ENCODE data around the gene TPCN1.

GRCh38 chr12:113239288-113239771 lies 18.1 kb downstream of the TPCN1 start:
- no peak for TF ChIP-seq POLR2A (IDR thresholded peaks at IDR 0.05; ENCODE audit: low read depth, low read length)
- no peak for TF ChIP-seq POLR2AphosphoS5 (IDR thresholded peaks at IDR 0.05; ENCODE audit: low read depth, low read length)
- no peak for TF ChIP-seq TAF1 (IDR thresholded peaks at IDR 0.05; ENCODE audit: low read depth, low read length)
- TF ChIP-seq SPI1 (IDR thresholded peaks at IDR 0.05; ENCODE audit: low read depth, low read length): no peak
- TF ChIP-seq POU2F2 (IDR thresholded peaks at IDR 0.05; ENCODE audit: low read depth, low read length): no peak
- TF ChIP-seq PAX5 (IDR thresholded peaks at IDR 0.05; ENCODE audit: insufficient read depth, low read length, severe bottlenecking): no peak
